Measurements from ENCODE around the gene C6orf132.

The C6orf132 gene

GRCh38 chr6:42135161-42135560 is 7.3 kb downstream of the C6orf132 start:
- no peaks in the 10 kb centered on the region for H3K9me2 ChIP-seq (replicated peaks; ENCODE audit: low read depth, low read length)
- H3K36me3 ChIP-seq (ENCODE audit: insufficient read depth, low read length) = no peaks in the 10 kb centered on the region
- H3K4me3 ChIP-seq (ENCODE audit: low read length, poor library complexity, severe bottlenecking) = no peak overlapping the region
- no peak for TF ChIP-seq CTCF (conservative IDR thresholded peaks at IDR 0.05; ENCODE audit: low read length)
- TF ChIP-seq EZH2phosphoT487 (IDR thresholded peaks at IDR 0.05; ENCODE audit: borderline replicate concordance) = no peak
- H3K4me1 ChIP-seq (ENCODE audit: insufficient read depth, low read length, poor library complexity, severe bottlenecking) = no peaks in the 10 kb centered on the region
- H3F3A ChIP-seq (ENCODE audit: low read depth) = no peaks in the 10 kb centered on the region
- H3K9ac ChIP-seq (ENCODE audit: low read depth, low read length, poor library complexity, severe bottlenecking) = no peak overlapping the region
- no peak overlapping the region for H2AFZ ChIP-seq (ENCODE audit: low read length)
- no peaks in the 10 kb centered on the region for H3K9me3 ChIP-seq (ENCODE audit: insufficient read depth, low read depth, low read length)
- H4K20me1 ChIP-seq (ENCODE audit: insufficient read depth, low read length, poor library complexity, severe bottlenecking) = no peaks in the 10 kb centered on the region
- no peaks in the 10 kb centered on the region for H3K79me2 ChIP-seq (ENCODE audit: insufficient read depth, low read length)
- no peaks in the 10 kb centered on the region for H3K27me3 ChIP-seq (ENCODE audit: insufficient read depth, low read length, poor library complexity, severe bottlenecking)
- H3K4me2 ChIP-seq (ENCODE audit: low read depth, low read length, poor library complexity, severe bottlenecking) = no peak overlapping the region

DNA sequence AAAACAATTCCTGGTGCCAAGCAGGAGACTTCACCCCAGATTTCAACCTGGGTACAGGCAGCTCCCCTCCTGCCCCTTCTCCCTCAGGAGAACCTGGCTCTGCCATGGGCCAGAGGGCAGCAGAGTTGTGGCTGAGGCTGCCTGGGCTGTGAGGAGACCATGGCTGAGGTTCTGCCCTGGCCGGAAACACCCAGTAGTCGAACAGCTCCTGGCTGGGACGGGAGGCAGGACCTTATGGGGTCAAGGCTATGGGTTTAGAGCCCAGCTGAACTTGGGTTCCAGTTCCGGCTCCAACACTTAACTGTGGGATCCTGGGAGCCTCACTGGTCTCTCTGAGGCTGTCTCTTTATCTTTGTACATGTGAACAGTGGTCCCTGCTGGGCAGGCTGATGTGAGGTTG is 8.5 kb downstream of the C6orf132 start:
- H3F3A ChIP-seq (ENCODE audit: low read depth) = no peaks in the 10 kb centered on the region
- no peak for TF ChIP-seq EZH2phosphoT487 (IDR thresholded peaks at IDR 0.05; ENCODE audit: borderline replicate concordance)
- TF ChIP-seq CTCF (conservative IDR thresholded peaks at IDR 0.05; ENCODE audit: low read length) = no peak
- H3K9ac ChIP-seq (ENCODE audit: low read depth, low read length, poor library complexity, severe bottlenecking) = no peak overlapping the region
- no peak overlapping the region for H3K4me2 ChIP-seq (ENCODE audit: low read depth, low read length, poor library complexity, severe bottlenecking)
- H3K79me2 ChIP-seq (ENCODE audit: insufficient read depth, low read length) = no peaks in the 10 kb centered on the region
- no peaks in the 10 kb centered on the region for H4K20me1 ChIP-seq (ENCODE audit: insufficient read depth, low read length, poor library complexity, severe bottlenecking)
- H3K36me3 ChIP-seq (ENCODE audit: insufficient read depth, low read length) = no peaks in the 10 kb centered on the region
- no peak overlapping the region for H2AFZ ChIP-seq (ENCODE audit: low read length)
- no peak overlapping the region for H3K4me3 ChIP-seq (ENCODE audit: low read length, poor library complexity, severe bottlenecking)
- no peaks in the 10 kb centered on the region for H3K9me2 ChIP-seq (replicated peaks; ENCODE audit: low read depth, low read length)
- no peaks in the 10 kb centered on the region for H3K27me3 ChIP-seq (ENCODE audit: insufficient read depth, low read length, poor library complexity, severe bottlenecking)
- H3K9me3 ChIP-seq (ENCODE audit: insufficient read depth, low read depth, low read length) = no peaks in the 10 kb centered on the region
- no peaks in the 10 kb centered on the region for H3K4me1 ChIP-seq (ENCODE audit: insufficient read depth, low read length, poor library complexity, severe bottlenecking)

DNA sequence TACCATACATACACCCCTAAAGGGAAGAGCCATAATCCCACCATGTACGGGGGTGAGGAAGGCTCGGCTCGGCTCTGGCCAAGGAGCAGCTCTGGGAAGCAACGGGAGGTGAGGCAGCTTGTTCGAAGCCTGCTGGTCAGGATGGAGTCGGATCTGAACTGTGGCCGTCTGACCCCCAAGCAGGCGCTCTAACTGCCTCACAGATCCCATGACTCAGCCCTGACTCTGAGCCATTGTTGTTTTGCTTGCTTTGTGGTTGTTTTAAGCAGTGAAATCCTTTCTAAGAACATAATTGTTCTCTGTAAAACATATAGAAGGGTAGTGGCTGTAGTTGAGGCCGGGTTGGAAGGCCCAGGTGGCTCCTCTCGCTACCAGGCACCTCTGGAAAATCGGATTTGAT is 10.9 kb downstream of the C6orf132 start:
- TF ChIP-seq CTCF (conservative IDR thresholded peaks at IDR 0.05; ENCODE audit: low read length) (no peak), EZH2phosphoT487 (IDR thresholded peaks at IDR 0.05; ENCODE audit: borderline replicate concordance) (no peak)
- Histone ChIP-seq H3K4me1 (ENCODE audit: insufficient read depth, low read length, poor library complexity, severe bottlenecking) (no peaks in the 10 kb centered on the region), H3K9ac (ENCODE audit: low read depth, low read length, poor library complexity, severe bottlenecking) (no peak overlapping the region), H4K20me1 (ENCODE audit: insufficient read depth, low read length, poor library complexity, severe bottlenecking) (no peaks in the 10 kb centered on the region), H2AFZ (ENCODE audit: low read length) (no peak overlapping the region), H3K36me3 (ENCODE audit: insufficient read depth, low read length) (no peaks in the 10 kb centered on the region), H3K9me2 (replicated peaks; ENCODE audit: low read depth, low read length) (no peaks in the 10 kb centered on the region), H3K79me2 (ENCODE audit: insufficient read depth, low read length) (no peaks in the 10 kb centered on the region), H3K27me3 (ENCODE audit: insufficient read depth, low read length, poor library complexity, severe bottlenecking) (no peaks in the 10 kb centered on the region), H3K4me2 (ENCODE audit: low read depth, low read length, poor library complexity, severe bottlenecking) (no peak overlapping the region), H3K9me3 (ENCODE audit: insufficient read depth, low read depth, low read length) (no peaks in the 10 kb centered on the region), H3K4me3 (ENCODE audit: low read length, poor library complexity, severe bottlenecking) (no peak overlapping the region), H3F3A (ENCODE audit: low read depth) (no peaks in the 10 kb centered on the region)

Measured in Loucy (cell line).